HG03108 (cell line): Measurements from ENCODE around the gene GPRIN2.

Experiments
- ATAC-seq: cut with Tn5 transposase; IDR thresholded peaks from one replicate; pipeline ENCODE4 v1.9.1; 2021; ENCODE audit warnings: moderate library complexity; ENCODE audit not compliant: unreplicated experiment

The GPRIN2 gene

DNA sequence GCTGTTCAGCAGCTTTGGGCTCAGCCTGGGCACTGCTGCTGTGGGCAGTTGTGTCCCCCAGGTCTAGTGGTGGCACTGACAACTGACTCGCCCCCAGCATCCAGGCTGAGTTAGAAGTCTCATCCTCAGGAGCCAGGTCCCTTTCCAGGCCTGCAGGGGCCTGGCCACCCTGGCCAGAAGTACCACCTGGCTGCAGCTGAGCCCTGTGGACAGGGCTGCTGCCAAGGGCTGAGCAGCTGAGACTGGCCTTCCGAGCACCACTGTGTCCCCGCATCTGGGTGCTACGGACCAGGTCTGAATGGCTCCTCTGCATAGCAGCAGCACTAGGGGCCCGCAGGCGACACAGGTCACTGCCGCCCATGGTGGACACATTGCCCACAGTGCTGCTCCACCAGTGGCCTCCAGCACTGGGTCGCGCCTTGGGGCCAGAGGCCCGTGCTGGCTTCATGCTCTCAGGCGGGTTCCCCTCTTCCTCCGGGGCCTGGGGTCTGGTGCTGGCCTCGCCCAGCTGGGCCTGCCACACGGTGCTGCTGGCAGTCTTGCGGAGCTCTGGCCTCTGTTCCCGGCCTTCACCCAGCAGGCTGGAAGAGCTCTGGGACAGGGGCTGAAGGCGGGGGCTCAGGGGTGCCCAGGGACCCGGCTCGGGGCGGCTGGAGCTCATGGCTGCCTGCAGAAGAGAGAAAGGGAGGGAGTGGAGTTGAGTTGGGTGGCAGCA is 6.2 kb downstream of the GPRIN2 start:
- no peak for ATAC-seq

GRCh38 chr10:46549171-46550075 is 7.0 kb downstream of the GPRIN2 start:
- ATAC-seq: no peak

GRCh38 chr10:46548498-46549090 is 7.9 kb downstream of the GPRIN2 start:
- ATAC-seq: no peak

DNA sequence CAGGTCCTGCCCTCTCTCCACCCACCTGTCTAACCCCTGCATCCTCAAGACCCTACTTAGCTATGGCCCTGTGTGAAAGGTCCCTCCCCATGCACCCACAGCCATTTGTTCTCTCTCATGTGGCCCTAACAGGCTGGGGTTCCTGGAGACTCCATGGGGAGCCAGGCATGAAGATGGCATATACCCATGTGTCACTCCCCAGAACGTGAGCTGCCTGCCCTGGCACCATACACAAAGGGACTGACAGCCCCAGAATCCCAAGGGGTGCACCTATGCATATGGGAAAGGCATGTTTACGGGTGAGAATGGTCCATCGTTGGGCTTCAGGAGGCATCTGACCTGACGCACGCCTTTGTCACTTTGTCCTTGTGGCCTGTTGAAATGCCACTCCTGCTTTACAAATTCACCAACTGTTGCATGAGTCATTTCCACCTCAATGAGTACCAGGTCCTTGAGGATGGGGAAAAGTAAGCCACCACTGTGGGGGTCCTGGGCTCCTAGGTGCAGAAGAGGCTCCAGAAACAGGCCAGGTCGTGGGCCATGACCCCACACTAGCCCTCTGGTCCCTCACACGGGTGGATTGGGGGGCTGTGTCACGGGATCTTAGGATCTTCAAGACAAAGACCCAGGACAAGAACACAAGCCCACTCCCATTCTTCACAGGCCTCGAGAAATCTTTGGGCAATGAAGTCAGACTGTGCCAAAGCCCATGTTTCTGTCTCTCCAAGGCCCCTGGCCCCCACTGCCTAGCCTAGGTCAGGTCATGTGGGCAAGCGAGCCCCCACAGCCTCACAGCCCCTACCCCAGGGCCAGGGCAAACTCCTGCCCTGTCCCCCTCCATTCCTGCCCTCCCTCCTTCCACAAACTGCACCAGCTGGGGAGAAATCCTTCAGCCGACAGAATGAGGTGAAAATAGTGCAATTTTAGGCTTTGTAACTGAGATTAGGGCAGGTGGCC is 8.6 kb downstream of the GPRIN2 start:
- ATAC-seq: no peak

DNA sequence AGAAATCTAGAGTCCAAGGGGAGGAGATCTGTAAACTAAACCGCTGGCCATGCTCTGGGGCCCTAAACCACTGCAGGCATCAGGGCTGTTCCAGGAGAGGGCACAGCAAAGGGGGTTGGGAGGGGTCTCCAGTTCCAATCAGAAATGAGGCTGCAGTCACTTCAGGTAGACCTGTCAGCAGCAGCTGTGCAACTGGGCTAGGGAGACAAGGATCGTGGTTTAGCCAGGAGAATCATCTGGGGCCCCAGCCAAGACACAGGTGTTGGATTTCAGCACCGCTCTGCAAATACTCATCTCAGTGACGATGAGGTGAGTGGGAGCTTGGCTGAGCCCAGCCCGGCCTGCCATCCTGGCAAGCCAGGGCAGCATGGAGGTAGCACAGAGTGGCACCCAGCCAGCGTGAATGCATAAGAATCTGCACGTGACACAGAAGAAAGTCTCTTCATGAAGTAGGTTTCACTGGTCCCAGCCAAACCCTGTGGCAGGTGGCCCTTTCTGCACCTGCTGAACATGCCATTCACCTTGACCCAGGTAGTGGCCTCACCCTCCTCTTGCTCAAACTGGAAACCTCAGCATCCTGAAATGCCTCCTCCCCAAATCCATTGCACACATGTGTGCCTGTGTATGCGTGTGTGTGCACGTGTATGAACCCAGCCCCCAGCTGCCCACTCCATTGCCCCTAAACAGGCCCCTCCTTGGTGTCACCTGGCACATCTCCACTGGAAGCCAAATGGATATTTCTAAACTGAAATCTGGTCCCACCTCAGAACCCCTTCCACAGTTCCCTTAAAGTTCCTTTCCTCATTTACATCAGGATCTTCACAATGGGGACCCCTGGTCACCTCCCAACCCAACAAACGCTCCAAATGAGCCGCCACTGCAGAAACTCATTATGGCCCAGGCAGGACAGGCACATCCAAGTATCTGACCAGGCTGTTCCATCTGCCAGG is 9.6 kb downstream of the GPRIN2 start:
- no peak for ATAC-seq

GRCh38 chr10:46545861-46546590 is 10.4 kb downstream of the GPRIN2 start:
- ATAC-seq: no peak

GRCh38 chr10:46544989-46545791 is 11.3 kb downstream of the GPRIN2 start:
- ATAC-seq: no peak

GRCh38 chr10:46543466-46544377 is 12.7 kb downstream of the GPRIN2 start:
- ATAC-seq: no peak

GRCh38 chr10:46542567-46543465 is 13.6 kb downstream of the GPRIN2 start:
- no peak for ATAC-seq

DNA sequence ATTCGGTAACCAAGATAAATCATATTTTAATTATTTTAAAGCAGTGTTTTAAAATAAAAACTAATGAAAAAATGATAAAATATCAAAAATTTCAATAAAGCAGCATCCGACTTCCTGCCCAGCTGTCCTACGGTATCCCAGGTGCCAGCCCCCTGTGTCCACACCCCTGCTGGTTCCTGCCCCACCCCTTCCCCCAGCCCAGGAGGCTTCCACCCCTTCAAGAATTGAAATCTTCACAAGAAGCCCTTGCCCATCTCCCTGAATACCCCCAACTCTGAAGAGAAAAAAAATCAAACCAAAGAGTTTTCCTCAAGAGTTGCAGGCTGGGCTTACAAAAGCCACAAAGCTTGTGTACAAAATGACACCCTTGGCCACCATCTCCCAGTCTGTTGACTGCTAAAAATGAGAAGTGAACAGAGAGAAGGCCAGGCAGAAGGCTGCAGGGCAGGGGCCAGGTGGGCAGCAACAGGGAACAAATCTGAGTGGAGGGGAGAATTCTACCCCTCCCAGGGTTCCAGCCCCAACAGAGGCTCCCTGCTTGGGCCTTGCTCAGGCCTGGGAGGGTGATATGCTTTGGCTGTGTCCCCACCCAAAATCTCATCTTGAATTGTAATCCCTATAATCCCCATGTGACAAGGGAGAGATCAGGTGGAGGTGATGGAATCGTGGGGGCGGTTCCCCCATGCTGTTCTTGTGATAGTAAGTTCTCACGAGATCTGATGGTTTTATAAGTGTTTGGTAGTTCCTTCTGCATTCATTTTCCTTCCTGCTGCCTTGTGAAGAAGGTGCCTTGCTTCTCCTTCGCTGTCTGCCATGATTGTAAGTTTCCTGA is 14.5 kb downstream of the GPRIN2 start:
- ATAC-seq: no peak

DNA sequence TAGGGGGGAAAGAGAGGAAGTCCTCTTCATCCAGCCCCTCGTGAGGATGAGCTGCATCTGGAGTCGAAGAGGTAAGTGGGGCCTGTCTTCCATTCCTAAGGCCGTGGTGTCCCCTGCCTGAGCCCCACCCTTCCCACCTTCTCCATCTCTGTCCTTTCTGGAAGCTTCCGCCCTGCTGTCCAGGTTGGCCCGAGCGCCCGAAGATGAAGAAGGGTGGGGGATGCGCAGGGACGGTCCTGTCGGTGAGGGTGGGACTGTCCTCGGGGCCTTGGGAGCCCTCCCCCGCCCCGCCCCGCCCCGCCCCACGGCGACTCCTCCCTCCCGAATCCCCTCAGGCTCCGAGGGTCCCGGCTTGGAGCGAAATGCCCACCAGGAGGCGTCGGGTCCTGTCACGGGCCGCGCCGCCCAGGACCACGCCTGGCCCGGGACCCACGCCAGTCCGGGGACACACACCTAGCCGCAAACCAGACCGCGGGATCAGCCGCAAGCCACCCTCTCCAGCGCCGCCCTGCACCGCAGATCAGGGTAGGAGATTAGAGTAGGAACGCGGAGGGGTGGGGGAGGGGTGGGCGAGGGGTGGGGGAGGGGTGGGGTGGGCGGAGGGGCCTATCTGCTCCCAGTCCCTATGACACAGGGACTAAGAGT is 15.3 kb downstream of the GPRIN2 start:
- no peak for ATAC-seq

DNA sequence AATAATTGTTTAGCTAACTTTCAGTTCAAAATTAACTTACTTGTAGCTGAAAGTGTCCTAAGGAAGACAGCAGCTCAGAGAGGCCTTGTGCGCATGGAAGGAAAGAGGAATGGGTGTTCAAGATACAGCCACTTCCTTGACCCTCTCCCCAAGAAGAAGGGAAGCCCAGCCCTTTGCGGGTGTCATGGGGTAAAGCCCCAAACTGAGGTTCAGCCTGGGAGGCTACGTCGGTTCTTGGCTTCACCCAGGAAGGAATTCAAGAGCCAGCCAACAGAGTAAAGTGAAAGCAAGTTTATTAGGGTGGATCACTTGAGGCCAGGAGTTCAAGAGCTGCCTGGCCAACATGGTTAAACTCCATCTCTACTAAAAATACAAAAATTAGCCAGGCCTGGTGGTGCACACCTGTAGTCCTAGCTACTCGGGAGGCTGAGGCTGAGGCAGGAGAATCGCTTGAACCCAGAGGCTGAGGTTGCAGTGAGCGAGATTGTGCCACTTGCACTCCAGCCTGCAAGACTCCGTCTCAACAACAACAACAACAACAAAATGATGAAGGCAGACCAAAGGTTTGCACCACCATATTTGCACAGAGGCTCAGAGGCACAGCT is 15.9 kb downstream of the GPRIN2 start:
- ATAC-seq: no peak

- ATAC-seq: no peak
Measured at GRCh38 chr10:46539596-46540411, 16.7 kb downstream of the GPRIN2 start.
